Erythroblast (primary cell): Measurements from ENCODE around the gene ZMPSTE24.

Experiments
- GATA1 ChIP-seq: IDR thresholded peaks from 2 replicates; pipeline ENCODE4 v1.6.1; 2011; ENCODE audit warnings: low read depth, mild to moderate bottlenecking, control low read depth, low read length, moderate library complexity
- POLR2A ChIP-seq: IDR thresholded peaks from 2 replicates; pipeline ENCODE4 v1.6.1; 2011; ENCODE audit warnings: mild to moderate bottlenecking, low read length

GRCh38 chr1:40268211-40268610, 10.2 kb downstream of the ZMPSTE24 start:
- TF ChIP-seq POLR2A (no peak), GATA1 (no peak)
